K562 (cell line): ENCODE data around the gene ATP13A4. TPM values are rescaled to one million over a fixed set of nuclear protein-coding genes. Genes with fewer than 3 reads are reported as not detected.

Source experiments
- ATAC-seq: fragments of 200-7000 bp; cut with Tn5 transposase; 3 replicates; pipeline ENCODE4 v1.9.1; 2020; ENCODE audit warnings: moderate library complexity
- BruUV-seq: library from RNA; stranded (reverse); fragments of 400-500 nt; replicated peaks from 2 replicates; lab custom pipeline; 2021; lab: Mats Ljungman, UMichigan
- CTCF ChIA-PET: fragments of 300-600 bp; formaldehyde crosslinking; extraction: SDS; loops from one replicate; lab custom pipeline; 2021; ENCODE audit warnings: low intra/inter-chr PET ratio; lab: Yijun Ruan, JAX
- POLR2A ChIA-PET: fragments of 300-600, 350-650 bp; sonication (Branson Sonifier 250); formaldehyde crosslinking; extraction: SDS; loops from one replicate; lab custom pipeline; 2021; ENCODE audit warnings: antibody characterized with exemption, inconsistent platforms; lab: Yijun Ruan, JAX
- DNase-seq, 4 experiments: peaks; one replicate each; pipeline versions ENCODE4 v3.0.0 to v3.0.0-alpha.2; 2011 to 2018; ENCODE audit warnings: low spot score in 3 of 4, mixed read lengths in 3 of 4; ENCODE audit errors: extremely low read depth in 1 of 4
- FAIRE-seq: peaks from 2 replicates; lab custom pipeline; 2011; peaks lifted over from hg19 to GRCh38; lab: Jason Lieb, UNC
- H2AFZ ChIP-seq: 2 replicates; pipeline ENCODE4 v1.6.0; 2011; ENCODE audit warnings: low read depth, low read length, control low read depth, inconsistent platforms
- H3K27ac ChIP-seq: fragments of 200-600 bp; 3 replicates; pipeline ENCODE4 v1.8.0; 2011; ENCODE audit warnings: low read depth, mild to moderate bottlenecking, control low read depth, inconsistent platforms, low read length, moderate library complexity, mixed read lengths; ENCODE audit errors: extremely low read depth
- H3K27me3 ChIP-seq, 2 experiments: fragments of 300-600 bp in 1 of 2; 2 replicates in 1 of 2; 3 replicates in 1 of 2; pipeline versions ENCODE4 v1.6.0 to v1.8.0; 2011; ENCODE audit warnings: inconsistent platforms in 2 of 2, low read length in 2 of 2, mild to moderate bottlenecking in 1 of 2, mixed read lengths in 1 of 2, moderate library complexity in 1 of 2; ENCODE audit not compliant: control insufficient read depth in 2 of 2, insufficient read depth in 2 of 2
- H3K36me3 ChIP-seq: fragments of 300-600 bp; 3 replicates; pipeline ENCODE4 v1.8.0; 2011; ENCODE audit warnings: mild to moderate bottlenecking, low read length, inconsistent platforms; ENCODE audit not compliant: control insufficient read depth, insufficient read depth
- H3K4me1 ChIP-seq, 2 experiments: fragments of 200-600 bp in 1 of 2; replicated peaks in 1 of 2; 2 replicates in 1 of 2; 3 replicates in 1 of 2; pipeline versions ENCODE4 v1.5.1 to v1.8.0; 2011; ENCODE audit warnings: inconsistent platforms in 2 of 2, low read length in 2 of 2, mild to moderate bottlenecking in 1 of 2, mixed read lengths in 1 of 2, moderate library complexity in 1 of 2; ENCODE audit not compliant: control insufficient read depth in 2 of 2, insufficient read depth in 2 of 2
- H3K4me2 ChIP-seq: 2 replicates; pipeline ENCODE4 v1.6.1; 2011; ENCODE audit warnings: low read length, control low read depth, inconsistent platforms, mixed read lengths; ENCODE audit not compliant: insufficient read depth
- H3K4me3 ChIP-seq: fragments of 200-600 bp; sonication (generic), shearing (Covaris generic); 2 replicates; pipeline ENCODE4 v1.5.1; 2016; ENCODE audit warnings: control low read depth, inconsistent platforms
- H3K79me2 ChIP-seq: fragments of 200-600 bp; 3 replicates; pipeline ENCODE4 v1.8.0; 2011; ENCODE audit warnings: low read length, inconsistent platforms; ENCODE audit not compliant: control insufficient read depth, insufficient read depth
- H3K9ac ChIP-seq, 2 experiments: 2 replicates each; pipeline versions ENCODE4 v1.6.0 to v1.6.1; 2011; ENCODE audit warnings: low read depth in 2 of 2, low read length in 2 of 2, control low read depth in 1 of 2, inconsistent platforms in 1 of 2, mild to moderate bottlenecking in 1 of 2, mixed read lengths in 1 of 2; ENCODE audit not compliant: insufficient read depth in 1 of 2
- H3K9me1 ChIP-seq: one replicate; pipeline ENCODE4 v1.6.0; 2011; ENCODE audit warnings: inconsistent platforms, mild to moderate bottlenecking, low read length, moderate library complexity; ENCODE audit not compliant: control insufficient read depth, insufficient read depth
- H3K9me3 ChIP-seq: replicated peaks from 2 replicates; pipeline ENCODE4 v1.5.1; 2011; ENCODE audit warnings: low read depth, low read length, inconsistent platforms; ENCODE audit not compliant: control insufficient read depth, insufficient read depth
- H4K20me1 ChIP-seq: replicated peaks from 2 replicates; pipeline ENCODE4 v1.6.1; 2011; ENCODE audit warnings: low read length, inconsistent platforms, mixed read lengths; ENCODE audit not compliant: control insufficient read depth, insufficient read depth
- FOXM1 ChIP-seq, 2 experiments: fragments of 450-650 bp in 1 of 2; sonication (generic) in 1 of 2; formaldehyde crosslinking in 1 of 2; IDR thresholded peaks; 2 replicates each; pipeline versions ENCODE4 v1.6.1 to v1.9.0; 2017 to 2022; ENCODE audit warnings: low read depth in 2 of 2, mild to moderate bottlenecking in 2 of 2, missing genetic modification reagents in 1 of 2, moderate library complexity in 1 of 2
- MEIS2 ChIP-seq: fragments of 450-650 bp; IDR thresholded peaks from 2 replicates; pipeline ENCODE4 v1.6.1; 2014; ENCODE audit warnings: mild to moderate bottlenecking; ENCODE audit not compliant: partially characterized antibody
- PBX2 ChIP-seq, 2 experiments: IDR thresholded peaks in 1 of 2; conservative IDR thresholded peaks in 1 of 2; 2 replicates each; pipeline ENCODE4 v1.6.1; 2016; ENCODE audit warnings: low read depth in 2 of 2, mild to moderate bottlenecking in 1 of 2, missing compliant biosample characterization in 1 of 2, missing genetic modification characterization in 1 of 2, moderate library complexity in 1 of 2
- YY1 ChIP-seq, 3 experiments: IDR thresholded peaks; 2 replicates each; pipeline ENCODE4 v1.6.1; 2011; ENCODE audit warnings: low read length in 2 of 3, mild to moderate bottlenecking in 2 of 3, moderate library complexity in 2 of 3, borderline replicate concordance in 1 of 3, control low read depth in 1 of 3, low read depth in 1 of 3; ENCODE audit not compliant: insufficient read depth in 3 of 3, insufficient replicate concordance in 2 of 3, control insufficient read depth in 1 of 3, insufficient read length in 1 of 3; ENCODE audit errors: extremely low read depth in 1 of 3
- ZBED1 ChIP-seq: IDR thresholded peaks from 2 replicates; pipeline ENCODE4 v1.6.1; 2014
- ZBTB40 ChIP-seq, 2 experiments: fragments of 450-650 bp in 1 of 2; sonication (generic) in 1 of 2; formaldehyde crosslinking in 1 of 2; IDR thresholded peaks; 2 replicates each; pipeline versions ENCODE4 v1.7.1 to v1.9.0; 2016 to 2022; ENCODE audit warnings: inconsistent platforms in 1 of 2, mild to moderate bottlenecking in 1 of 2, missing genetic modification reagents in 1 of 2
- WGBS: fragments of 100-300 bp; shearing (Covaris generic); methylation state at CpG from one replicate; pipeline ENCODE4 v1.1.6; 2016; ENCODE audit warnings: low coverage, mixed read lengths; ENCODE audit not compliant: insufficient coverage; ENCODE audit errors: missing lambda C conversion rate; 5-methylcytosine and 5-hydroxymethylcytosine counted together
- in situ Hi-C: fragments of 300-500 bp; cut with MboI; formaldehyde crosslinking; loops from 4 replicates; pipeline ENCODE4 v1.15.0; 2018; ENCODE audit warnings: inconsistent platforms, mixed read lengths
- intact Hi-C: fragments of 100-400 bp; cut with micrococcal nuclease; formaldehyde crosslinking; loops from 2 replicates; pipeline ENCODE4 v1.14.2; 2022
- polyA plus RNA-seq, 8 experiments: library from polyadenylated mRNA; depleted of rRNA in 4 of 8; stranded (reverse) in 5 of 8; unstranded in 3 of 8; fragments of >200 nt; fragmentation: Nextera tagmentation in 2 of 8; fragmentation: Illumina TruSeq in 1 of 8; extraction: Ambion mirVana in 2 of 8; extraction: Trizol in 1 of 8; gene quantifications; 2 replicates each; pipeline versions ENCODE4 v1.2.1 to v1.2.3, GENCODE V29; 2011 to 2014; ENCODE audit warnings: inconsistent platforms in 1 of 8, missing spikeins in 1 of 8
- total RNA-seq, 7 experiments: library from RNA; depleted of rRNA in 6 of 7; stranded (reverse); fragments of >200 nt in 6 of 7; fragmentation: Illumina TruSeq in 2 of 7; extraction: Trizol in 2 of 7; gene quantifications; 2 replicates each; pipeline versions ENCODE4 v1.2.1 to v1.2.3, GENCODE V29; 2011 to 2021; ENCODE audit warnings: low replicate concordance in 1 of 7

The ATP13A4 gene
- total and polyA plus RNA-seq, 9 of the 15 experiments (the other 6 are each of a cell fraction or from before 2014, with no cell fraction given): 0.03 to 0.14 (median 0.07) TPM; not detected in 6

GRCh38 chr3:193446965-193447602, 107.6 kb downstream of the ATP13A4 start:
- no peak for DNase-seq
- no peaks in the 10 kb centered on the region for H3K36me3 ChIP-seq
- H3K27me3 ChIP-seq: no peaks in the 10 kb centered on the region; a peak in 1 of 5 replicates
- WGBS: 2% methylated on average over 5 of the region's 5 CpGs
- H3K27ac ChIP-seq: no peak overlapping the region
- CTCF ChIA-PET: no interaction called here
- no TSS peak for BruUV-seq
- H3K4me1 ChIP-seq: no peaks in the 10 kb centered on the region
- no peak overlapping the region for H3K9ac ChIP-seq
- no peak for FAIRE-seq
- H3K9me1 ChIP-seq: no peaks in the 10 kb centered on the region
- no peaks in the 10 kb centered on the region for H3K9me3 ChIP-seq
- no peak overlapping the region for H3K4me3 ChIP-seq
- H3K79me2 ChIP-seq: no peaks in the 10 kb centered on the region
- H2AFZ ChIP-seq: no peak overlapping the region
- H3K4me2 ChIP-seq: no peak overlapping the region
- TF ChIP-seq ZBED1 (no peak), ZBTB40 (IDR thresholded peaks at IDR 0.05) (peak; percentile 67), ZBTB40 (CRISPR knock-in tag; IDR thresholded peaks at IDR 0.05) (no peak), FOXM1 (IDR thresholded peaks at IDR 0.05; ENCODE audit: low read depth) (no peak), FOXM1 (CRISPR knock-in tag; IDR thresholded peaks at IDR 0.05; ENCODE audit: low read depth) (no peak), PBX2 (CRISPR knock-in tag; IDR thresholded peaks at IDR 0.05; ENCODE audit: low read depth) (no peak), PBX2 (tag; conservative IDR thresholded peaks at IDR 0.05; ENCODE audit: low read depth) (peak; percentile 63), YY1 (IDR thresholded peaks at IDR 0.05; ENCODE audit: borderline replicate concordance in 1 of 3, control insufficient read depth in 1 of 3, extremely low read depth in 1 of 3, insufficient read depth in 3 of 3, insufficient read length in 1 of 3, insufficient replicate concordance in 2 of 3, low read depth in 1 of 3, low read length in 2 of 3) (no peak), MEIS2 (peak; percentile 46)
- TF ChIP-seq, all 486 proteins: peak for 3
- H4K20me1 ChIP-seq: no peaks in the 10 kb centered on the region
- ATAC-seq: no peak
- intact Hi-C loops (loop anchor here (5.0 kb wide), 1 partner anchor 95 kb away; no protein-coding TSS in a partner anchor), in situ Hi-C loops (no loop called here)
- POLR2A ChIA-PET: no interaction called here
